ENCODE measurements around the gene THBS4.

The THBS4 gene

GRCh38 chr5:80057921-80058320, 22.8 kb downstream of the THBS4 start:
- ChIA-PET POLR2A (no interaction called here), CTCF (interaction anchor here (0.6 kb wide), 1 partner anchor 13 kb away, joined by 4 read pairs; no protein-coding TSS in a partner anchor)
- Histone ChIP-seq H3K36me3 (ENCODE audit: control insufficient read depth in 2 of 2, insufficient read depth in 1 of 2, low read length in 2 of 2) (no peaks in the 10 kb centered on the region), H3K9me3 (ENCODE audit: control insufficient read depth, insufficient read depth, low read depth, low read length) (no peaks in the 10 kb centered on the region), H3K27ac (ENCODE audit: extremely low read depth, low read depth, low read length) (no peak overlapping the region), H3K4me3 (ENCODE audit: low read depth, low read length) (no peak overlapping the region), H3K4me1 (ENCODE audit: control insufficient read depth, insufficient read depth, low read length) (no peaks in the 10 kb centered on the region)
- TF ChIP-seq ZNF585B (tag by site-specific recombination; IDR thresholded peaks at IDR 0.05), result no peak
- no peak for TF ChIP-seq ZNF580 (tag by site-specific recombination; IDR thresholded peaks at IDR 0.05)
- no peak for TF ChIP-seq IKZF3 (tag by site-specific recombination; IDR thresholded peaks at IDR 0.05)

- ChIA-PET CTCF (no interaction called here), POLR2A (no interaction called here)
- no peaks in the 10 kb centered on the region for H3K4me1 ChIP-seq (ENCODE audit: control insufficient read depth, insufficient read depth, low read length)
- no peak overlapping the region for H3K27ac ChIP-seq (ENCODE audit: extremely low read depth, low read depth, low read length)
- TF ChIP-seq, protein P1, sequence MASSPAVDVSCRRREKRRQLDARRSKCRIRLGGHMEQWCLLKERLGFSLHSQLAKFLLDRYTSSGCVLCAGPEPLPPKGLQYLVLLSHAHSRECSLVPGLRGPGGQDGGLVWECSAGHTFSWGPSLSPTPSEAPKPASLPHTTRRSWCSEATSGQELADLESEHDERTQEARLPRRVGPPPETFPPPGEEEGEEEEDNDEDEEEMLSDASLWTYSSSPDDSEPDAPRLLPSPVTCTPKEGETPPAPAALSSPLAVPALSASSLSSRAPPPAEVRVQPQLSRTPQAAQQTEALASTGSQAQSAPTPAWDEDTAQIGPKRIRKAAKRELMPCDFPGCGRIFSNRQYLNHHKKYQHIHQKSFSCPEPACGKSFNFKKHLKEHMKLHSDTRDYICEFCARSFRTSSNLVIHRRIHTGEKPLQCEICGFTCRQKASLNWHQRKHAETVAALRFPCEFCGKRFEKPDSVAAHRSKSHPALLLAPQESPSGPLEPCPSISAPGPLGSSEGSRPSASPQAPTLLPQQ (tag by site-specific recombination; IDR thresholded peaks at IDR 0.05), result no peak
- TF ChIP-seq SP2 (tag by site-specific recombination; IDR thresholded peaks at IDR 0.05) (no peak), ZNF132 (tag by site-specific recombination; IDR thresholded peaks at IDR 0.05; ENCODE audit: borderline replicate concordance) (no peak), PRDM6 (tag by site-specific recombination; IDR thresholded peaks at IDR 0.05) (no peak), ZNF776 (tag by site-specific recombination; IDR thresholded peaks at IDR 0.05; ENCODE audit: borderline replicate concordance) (no peak), ZNF747 (tag by site-specific recombination; IDR thresholded peaks at IDR 0.05) (no peak), ZNF596 (tag by site-specific recombination; IDR thresholded peaks at IDR 0.05) (no peak), ZFP69B (tag by site-specific recombination; IDR thresholded peaks at IDR 0.05) (no peak), KLF16 (tag by site-specific recombination; IDR thresholded peaks at IDR 0.05) (no peak), ZNF140 (tag by site-specific recombination; IDR thresholded peaks at IDR 0.05) (no peak), ZNF433 (tag by site-specific recombination; IDR thresholded peaks at IDR 0.05; ENCODE audit: low read depth) (no peak), ZNF146 (tag by site-specific recombination; IDR thresholded peaks at IDR 0.05) (no peak), ZNF23 (tag by site-specific recombination; IDR thresholded peaks at IDR 0.05; ENCODE audit: borderline replicate concordance) (no peak), ZNF580 (tag by site-specific recombination; IDR thresholded peaks at IDR 0.05) (no peak)
- TF ChIP-seq, protein P2, sequence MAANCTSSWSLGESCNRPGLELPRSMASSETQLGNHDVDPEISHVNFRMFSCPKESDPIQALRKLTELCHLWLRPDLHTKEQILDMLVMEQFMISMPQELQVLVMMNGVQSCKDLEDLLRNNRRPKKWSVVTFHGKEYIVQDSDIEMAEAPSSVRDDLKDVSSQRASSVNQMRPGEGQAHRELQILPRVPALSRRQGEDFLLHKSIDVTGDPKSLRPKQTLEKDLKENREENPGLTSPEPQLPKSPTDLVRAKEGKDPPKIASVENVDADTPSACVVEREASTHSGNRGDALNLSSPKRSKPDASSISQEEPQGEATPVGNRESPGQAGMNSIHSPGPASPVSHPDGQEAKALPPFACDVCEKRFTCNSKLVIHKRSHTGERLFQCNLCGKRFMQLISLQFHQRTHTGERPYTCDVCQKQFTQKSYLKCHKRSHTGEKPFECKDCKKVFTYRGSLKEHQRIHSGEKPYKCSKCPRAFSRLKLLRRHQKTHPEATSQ (tag by site-specific recombination; IDR thresholded peaks at IDR 0.05), result no peak
- TF ChIP-seq, protein P3, sequence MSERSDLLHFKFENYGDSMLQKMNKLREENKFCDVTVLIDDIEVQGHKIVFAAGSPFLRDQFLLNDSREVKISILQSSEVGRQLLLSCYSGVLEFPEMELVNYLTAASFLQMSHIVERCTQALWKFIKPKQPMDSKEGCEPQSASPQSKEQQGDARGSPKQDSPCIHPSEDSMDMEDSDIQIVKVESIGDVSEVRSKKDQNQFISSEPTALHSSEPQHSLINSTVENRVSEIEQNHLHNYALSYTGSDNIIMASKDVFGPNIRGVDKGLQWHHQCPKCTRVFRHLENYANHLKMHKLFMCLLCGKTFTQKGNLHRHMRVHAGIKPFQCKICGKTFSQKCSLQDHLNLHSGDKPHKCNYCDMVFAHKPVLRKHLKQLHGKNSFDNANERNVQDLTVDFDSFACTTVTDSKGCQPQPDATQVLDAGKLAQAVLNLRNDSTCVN (tag by site-specific recombination; optimal IDR thresholded peaks at IDR 0.05), result no peak
- H3K4me3 ChIP-seq (ENCODE audit: low read depth, low read length), result no peak overlapping the region
- H3K9me3 ChIP-seq (ENCODE audit: control insufficient read depth, insufficient read depth, low read depth, low read length), result no peaks in the 10 kb centered on the region
- H3K36me3 ChIP-seq (ENCODE audit: control insufficient read depth in 2 of 2, insufficient read depth in 1 of 2, low read length in 2 of 2), result no peaks in the 10 kb centered on the region
These were observed 24.3 kb downstream of the THBS4 start for GRCh38 chr5:80059354-80059980.

All from HEK293 (cell line).